K562 (cell line): Measurements from ENCODE around the gene GORASP2. TPM values are rescaled to one million over a fixed set of nuclear protein-coding genes. Genes with fewer than 3 reads are reported as not detected.
A peak's percentile ranks its signal among the peaks of the same experiment; 100 is the strongest.

Experiments
- ESRRB ChIP-seq: fragments of 250-450 bp; sonication (Bioruptor Pico); IDR thresholded peaks from 2 replicates; pipeline ENCODE4 v1.5.0; 2020; ENCODE audit warnings: mild to moderate bottlenecking, moderate library complexity, borderline replicate concordance
- SMAD1 ChIP-seq: fragments of 150-350 bp; IDR thresholded peaks from 2 replicates; pipeline ENCODE4 v1.6.1; 2014; ENCODE audit warnings: low read length, low read depth; ENCODE audit not compliant: partially characterized antibody
- polyA plus RNA-seq, 8 experiments: library from polyadenylated mRNA; depleted of rRNA in 4 of 8; stranded (reverse) in 5 of 8; unstranded in 3 of 8; fragments of >200 nt; fragmentation: Nextera tagmentation in 2 of 8; fragmentation: Illumina TruSeq in 1 of 8; extraction: Ambion mirVana in 2 of 8; extraction: Trizol in 1 of 8; gene quantifications; 2 replicates each; pipeline versions ENCODE4 v1.2.1 to v1.2.3, GENCODE V29; 2011 to 2014; ENCODE audit warnings: inconsistent platforms in 1 of 8, missing spikeins in 1 of 8
- total RNA-seq, 7 experiments: library from RNA; depleted of rRNA in 6 of 7; stranded (reverse); fragments of >200 nt in 6 of 7; fragmentation: Illumina TruSeq in 2 of 7; extraction: Trizol in 2 of 7; gene quantifications; 2 replicates each; pipeline versions ENCODE4 v1.2.1 to v1.2.3, GENCODE V29; 2011 to 2021; ENCODE audit warnings: low replicate concordance in 1 of 7
- TF ChIP-seq, protein P1 (sequence below), 2 experiments: fragments of 450-650 bp in 1 of 2; IDR thresholded peaks; 2 replicates each; pipeline ENCODE4 v1.6.1; 2011 to 2017; ENCODE audit warnings: low read depth in 2 of 2, antibody characterized with exemption in 1 of 2, borderline replicate concordance in 1 of 2, low read length in 1 of 2, mild to moderate bottlenecking in 1 of 2, mixed read lengths in 1 of 2; ENCODE audit not compliant: control insufficient read depth in 1 of 2
- TF ChIP-seq, protein P2 (sequence below), 2 experiments: fragments of 450-650 bp; formaldehyde crosslinking in 1 of 2; IDR thresholded peaks; 2 replicates each; pipeline versions ENCODE4 v1.4.0 to v1.6.1; 2014 to 2020; ENCODE audit warnings: mild to moderate bottlenecking in 2 of 2, borderline replicate concordance in 1 of 2, low read depth in 1 of 2
- TF ChIP-seq, protein P3 (sequence below), 2 experiments: fragments of 450-650 bp; IDR thresholded peaks; 2 replicates each; pipeline ENCODE4 v1.6.1; 2018; ENCODE audit warnings: mild to moderate bottlenecking in 2 of 2, low read depth in 1 of 2; ENCODE audit not compliant: partially characterized antibody in 2 of 2
- TF ChIP-seq, protein P4 (sequence below): fragments of 200-800 bp; sonication (Bioruptor generic); IDR thresholded peaks from 2 replicates; pipeline ENCODE4 v1.6.1; 2017; ENCODE audit warnings: missing genetic modification characterization, missing compliant biosample characterization

Gene GORASP2
- total and polyA plus RNA-seq, 9 of the 15 experiments (the other 6 are each of a cell fraction or from before 2014, with no cell fraction given), result 27.4 to 180 (median 59.6) TPM

DNA sequence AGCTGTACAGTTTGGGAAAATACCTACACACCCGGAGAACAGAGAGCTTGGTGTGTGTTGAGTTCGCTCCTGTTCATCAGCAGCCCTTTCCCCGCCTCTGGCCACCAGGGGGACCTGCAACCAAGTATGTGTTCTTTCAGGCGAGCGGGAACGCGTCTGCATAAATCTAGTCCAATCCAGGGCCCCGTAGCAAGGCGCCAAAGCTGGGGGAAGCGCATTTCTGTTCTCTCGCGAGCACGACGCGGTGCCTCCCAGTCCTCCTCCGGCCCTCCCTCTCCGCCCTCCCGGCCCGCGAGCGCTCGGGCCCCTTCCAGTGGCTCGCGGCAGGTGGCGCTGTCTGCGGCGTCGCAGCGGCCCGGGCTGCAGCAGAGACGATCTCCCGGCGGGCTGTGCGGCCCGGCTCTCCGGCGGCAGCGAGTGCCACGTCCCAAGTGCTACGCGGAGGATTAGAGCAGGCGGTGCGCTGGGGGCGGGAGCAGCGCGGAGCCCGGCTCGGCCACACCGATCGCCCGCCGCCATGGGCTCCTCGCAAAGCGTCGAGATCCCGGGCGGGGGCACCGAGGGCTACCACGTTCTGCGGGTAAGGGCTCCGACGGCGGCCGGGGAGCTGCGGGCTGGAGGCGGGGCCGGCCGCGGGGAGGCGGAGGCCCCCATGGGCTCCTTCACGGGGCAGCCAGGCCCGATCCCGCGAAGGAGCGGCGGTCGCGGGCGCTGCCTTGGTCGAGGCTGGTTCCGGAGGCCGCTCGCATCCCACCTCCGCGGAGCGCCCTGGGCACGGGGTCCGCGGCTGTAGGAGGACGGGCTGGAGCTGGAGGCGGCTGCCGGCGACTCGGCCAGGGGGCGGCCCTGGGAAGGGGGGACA lies at the start of gene GORASP2 (continued):
- TF ChIP-seq, protein P1, sequence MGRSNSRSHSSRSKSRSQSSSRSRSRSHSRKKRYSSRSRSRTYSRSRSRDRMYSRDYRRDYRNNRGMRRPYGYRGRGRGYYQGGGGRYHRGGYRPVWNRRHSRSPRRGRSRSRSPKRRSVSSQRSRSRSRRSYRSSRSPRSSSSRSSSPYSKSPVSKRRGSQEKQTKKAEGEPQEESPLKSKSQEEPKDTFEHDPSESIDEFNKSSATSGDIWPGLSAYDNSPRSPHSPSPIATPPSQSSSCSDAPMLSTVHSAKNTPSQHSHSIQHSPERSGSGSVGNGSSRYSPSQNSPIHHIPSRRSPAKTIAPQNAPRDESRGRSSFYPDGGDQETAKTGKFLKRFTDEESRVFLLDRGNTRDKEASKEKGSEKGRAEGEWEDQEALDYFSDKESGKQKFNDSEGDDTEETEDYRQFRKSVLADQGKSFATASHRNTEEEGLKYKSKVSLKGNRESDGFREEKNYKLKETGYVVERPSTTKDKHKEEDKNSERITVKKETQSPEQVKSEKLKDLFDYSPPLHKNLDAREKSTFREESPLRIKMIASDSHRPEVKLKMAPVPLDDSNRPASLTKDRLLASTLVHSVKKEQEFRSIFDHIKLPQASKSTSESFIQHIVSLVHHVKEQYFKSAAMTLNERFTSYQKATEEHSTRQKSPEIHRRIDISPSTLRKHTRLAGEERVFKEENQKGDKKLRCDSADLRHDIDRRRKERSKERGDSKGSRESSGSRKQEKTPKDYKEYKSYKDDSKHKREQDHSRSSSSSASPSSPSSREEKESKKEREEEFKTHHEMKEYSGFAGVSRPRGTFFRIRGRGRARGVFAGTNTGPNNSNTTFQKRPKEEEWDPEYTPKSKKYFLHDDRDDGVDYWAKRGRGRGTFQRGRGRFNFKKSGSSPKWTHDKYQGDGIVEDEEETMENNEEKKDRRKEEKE (IDR thresholded peaks at IDR 0.05; ENCODE audit: borderline replicate concordance in 1 of 2, control insufficient read depth in 1 of 2, low read depth in 2 of 2, low read length in 1 of 2), result peak in 1 of 2 experiments; percentile 66; a peak in 2 of 4 replicates
- TF ChIP-seq, protein P2, sequence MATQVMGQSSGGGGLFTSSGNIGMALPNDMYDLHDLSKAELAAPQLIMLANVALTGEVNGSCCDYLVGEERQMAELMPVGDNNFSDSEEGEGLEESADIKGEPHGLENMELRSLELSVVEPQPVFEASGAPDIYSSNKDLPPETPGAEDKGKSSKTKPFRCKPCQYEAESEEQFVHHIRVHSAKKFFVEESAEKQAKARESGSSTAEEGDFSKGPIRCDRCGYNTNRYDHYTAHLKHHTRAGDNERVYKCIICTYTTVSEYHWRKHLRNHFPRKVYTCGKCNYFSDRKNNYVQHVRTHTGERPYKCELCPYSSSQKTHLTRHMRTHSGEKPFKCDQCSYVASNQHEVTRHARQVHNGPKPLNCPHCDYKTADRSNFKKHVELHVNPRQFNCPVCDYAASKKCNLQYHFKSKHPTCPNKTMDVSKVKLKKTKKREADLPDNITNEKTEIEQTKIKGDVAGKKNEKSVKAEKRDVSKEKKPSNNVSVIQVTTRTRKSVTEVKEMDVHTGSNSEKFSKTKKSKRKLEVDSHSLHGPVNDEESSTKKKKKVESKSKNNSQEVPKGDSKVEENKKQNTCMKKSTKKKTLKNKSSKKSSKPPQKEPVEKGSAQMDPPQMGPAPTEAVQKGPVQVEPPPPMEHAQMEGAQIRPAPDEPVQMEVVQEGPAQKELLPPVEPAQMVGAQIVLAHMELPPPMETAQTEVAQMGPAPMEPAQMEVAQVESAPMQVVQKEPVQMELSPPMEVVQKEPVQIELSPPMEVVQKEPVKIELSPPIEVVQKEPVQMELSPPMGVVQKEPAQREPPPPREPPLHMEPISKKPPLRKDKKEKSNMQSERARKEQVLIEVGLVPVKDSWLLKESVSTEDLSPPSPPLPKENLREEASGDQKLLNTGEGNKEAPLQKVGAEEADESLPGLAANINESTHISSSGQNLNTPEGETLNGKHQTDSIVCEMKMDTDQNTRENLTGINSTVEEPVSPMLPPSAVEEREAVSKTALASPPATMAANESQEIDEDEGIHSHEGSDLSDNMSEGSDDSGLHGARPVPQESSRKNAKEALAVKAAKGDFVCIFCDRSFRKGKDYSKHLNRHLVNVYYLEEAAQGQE (IDR thresholded peaks at IDR 0.05; ENCODE audit: borderline replicate concordance), result peak; percentile 86
- TF ChIP-seq, protein P2 (CRISPR knock-in tag; IDR thresholded peaks at IDR 0.05; ENCODE audit: low read depth), result no peak; the same call in none of the 2 replicates
- TF ChIP-seq ESRRB (CRISPR knock-in tag) (no peak), SMAD1 (peak; percentile 80)
- TF ChIP-seq, protein P3, sequence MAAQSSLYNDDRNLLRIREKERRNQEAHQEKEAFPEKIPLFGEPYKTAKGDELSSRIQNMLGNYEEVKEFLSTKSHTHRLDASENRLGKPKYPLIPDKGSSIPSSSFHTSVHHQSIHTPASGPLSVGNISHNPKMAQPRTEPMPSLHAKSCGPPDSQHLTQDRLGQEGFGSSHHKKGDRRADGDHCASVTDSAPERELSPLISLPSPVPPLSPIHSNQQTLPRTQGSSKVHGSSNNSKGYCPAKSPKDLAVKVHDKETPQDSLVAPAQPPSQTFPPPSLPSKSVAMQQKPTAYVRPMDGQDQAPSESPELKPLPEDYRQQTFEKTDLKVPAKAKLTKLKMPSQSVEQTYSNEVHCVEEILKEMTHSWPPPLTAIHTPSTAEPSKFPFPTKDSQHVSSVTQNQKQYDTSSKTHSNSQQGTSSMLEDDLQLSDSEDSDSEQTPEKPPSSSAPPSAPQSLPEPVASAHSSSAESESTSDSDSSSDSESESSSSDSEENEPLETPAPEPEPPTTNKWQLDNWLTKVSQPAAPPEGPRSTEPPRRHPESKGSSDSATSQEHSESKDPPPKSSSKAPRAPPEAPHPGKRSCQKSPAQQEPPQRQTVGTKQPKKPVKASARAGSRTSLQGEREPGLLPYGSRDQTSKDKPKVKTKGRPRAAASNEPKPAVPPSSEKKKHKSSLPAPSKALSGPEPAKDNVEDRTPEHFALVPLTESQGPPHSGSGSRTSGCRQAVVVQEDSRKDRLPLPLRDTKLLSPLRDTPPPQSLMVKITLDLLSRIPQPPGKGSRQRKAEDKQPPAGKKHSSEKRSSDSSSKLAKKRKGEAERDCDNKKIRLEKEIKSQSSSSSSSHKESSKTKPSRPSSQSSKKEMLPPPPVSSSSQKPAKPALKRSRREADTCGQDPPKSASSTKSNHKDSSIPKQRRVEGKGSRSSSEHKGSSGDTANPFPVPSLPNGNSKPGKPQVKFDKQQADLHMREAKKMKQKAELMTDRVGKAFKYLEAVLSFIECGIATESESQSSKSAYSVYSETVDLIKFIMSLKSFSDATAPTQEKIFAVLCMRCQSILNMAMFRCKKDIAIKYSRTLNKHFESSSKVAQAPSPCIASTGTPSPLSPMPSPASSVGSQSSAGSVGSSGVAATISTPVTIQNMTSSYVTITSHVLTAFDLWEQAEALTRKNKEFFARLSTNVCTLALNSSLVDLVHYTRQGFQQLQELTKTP (IDR thresholded peaks at IDR 0.05; ENCODE audit: low read depth in 1 of 2, partially characterized antibody in 2 of 2), result peak in 1 of 2 experiments; percentile 33
- TF ChIP-seq, protein P4, sequence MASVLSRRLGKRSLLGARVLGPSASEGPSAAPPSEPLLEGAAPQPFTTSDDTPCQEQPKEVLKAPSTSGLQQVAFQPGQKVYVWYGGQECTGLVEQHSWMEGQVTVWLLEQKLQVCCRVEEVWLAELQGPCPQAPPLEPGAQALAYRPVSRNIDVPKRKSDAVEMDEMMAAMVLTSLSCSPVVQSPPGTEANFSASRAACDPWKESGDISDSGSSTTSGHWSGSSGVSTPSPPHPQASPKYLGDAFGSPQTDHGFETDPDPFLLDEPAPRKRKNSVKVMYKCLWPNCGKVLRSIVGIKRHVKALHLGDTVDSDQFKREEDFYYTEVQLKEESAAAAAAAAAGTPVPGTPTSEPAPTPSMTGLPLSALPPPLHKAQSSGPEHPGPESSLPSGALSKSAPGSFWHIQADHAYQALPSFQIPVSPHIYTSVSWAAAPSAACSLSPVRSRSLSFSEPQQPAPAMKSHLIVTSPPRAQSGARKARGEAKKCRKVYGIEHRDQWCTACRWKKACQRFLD (CRISPR knock-in tag), result peak; percentile 93
